SK-N-SH (cell line): Measurements from ENCODE around the gene ZNF827. TPM values are rescaled to one million over a fixed set of nuclear protein-coding genes. Genes with fewer than 3 reads are reported as not detected.

Experiments
- CTCF ChIA-PET: fragments of 300-600, 350-600 bp; formaldehyde crosslinking; extraction: SDS; loops from one replicate; lab custom pipeline; 2021; lab: Yijun Ruan, JAX
- POLR2A ChIA-PET: fragments of 350-600 bp; sonication (Branson Sonifier 250); formaldehyde crosslinking; extraction: SDS; loops from one replicate; lab custom pipeline; 2020; ENCODE audit warnings: antibody characterized with exemption, inconsistent platforms; lab: Yijun Ruan, JAX
- DNase-seq: peaks from one replicate; pipeline ENCODE4 v3.0.0; 2012
- H2AFZ ChIP-seq: fragments of 200-600 bp; sonication (generic); 2 replicates; pipeline ENCODE4 v1.8.1; 2016; ENCODE audit warnings: antibody characterized with exemption, mild to moderate bottlenecking, low read depth
- H3F3A ChIP-seq: fragments of 200-600 bp; sonication (generic); replicated peaks from 2 replicates; pipeline ENCODE3; 2016; ENCODE audit warnings: antibody characterized with exemption, mild to moderate bottlenecking; ENCODE audit not compliant: insufficient read depth
- H3K27ac ChIP-seq, 2 experiments: fragments of 200-500 bp in 1 of 2; fragments of 200-600 bp in 1 of 2; sonication (Bioruptor generic) in 1 of 2; sonication (generic), shearing (Covaris generic) in 1 of 2; 2 replicates each; pipeline versions ENCODE4 v1.5.1 to v1.6.1; 2014 to 2016; ENCODE audit warnings: low read depth in 2 of 2, inconsistent platforms in 1 of 2, low read length in 1 of 2, mild to moderate bottlenecking in 1 of 2, mixed read lengths in 1 of 2
- H3K27me3 ChIP-seq: fragments of 200-600 bp; sonication (generic), shearing (Covaris generic); 2 replicates; pipeline ENCODE4 v1.6.1; 2016; ENCODE audit warnings: mixed run types; ENCODE audit not compliant: insufficient read depth
- H3K36me3 ChIP-seq, 2 experiments: fragments of 200-500 bp in 1 of 2; fragments of 200-600 bp in 1 of 2; sonication (Bioruptor generic) in 1 of 2; sonication (generic) in 1 of 2; replicated peaks in 1 of 2; 2 replicates each; pipeline versions ENCODE3 to v1.5.1; 2014 to 2016; ENCODE audit warnings: low read length in 1 of 2, mild to moderate bottlenecking in 1 of 2; ENCODE audit not compliant: insufficient read depth in 2 of 2, control insufficient read depth in 1 of 2
- H3K4me1 ChIP-seq, 2 experiments: fragments of 200-500 bp in 1 of 2; fragments of 200-600 bp in 1 of 2; sonication (Bioruptor generic) in 1 of 2; sonication (generic), shearing (Covaris generic) in 1 of 2; 2 replicates each; pipeline versions ENCODE4 v1.5.1 to v1.6.1; 2014 to 2016; ENCODE audit warnings: low read depth in 1 of 2, low read length in 1 of 2, mixed run types in 1 of 2; ENCODE audit not compliant: insufficient read depth in 2 of 2, control insufficient read depth in 1 of 2
- H3K4me2 ChIP-seq: fragments of 200-600 bp; sonication (generic), shearing (Covaris generic); 2 replicates; pipeline ENCODE4 v1.6.1; 2017; ENCODE audit warnings: mixed run types
- H3K4me3 ChIP-seq, 2 experiments: fragments of 200-500 bp in 1 of 2; fragments of 200-600 bp in 1 of 2; sonication (Bioruptor generic) in 1 of 2; sonication (generic), shearing (Covaris generic) in 1 of 2; 2 replicates each; pipeline versions ENCODE4 v1.5.1 to v1.8.1; 2014 to 2016; ENCODE audit warnings: low read depth in 2 of 2, inconsistent platforms in 1 of 2, low read length in 1 of 2, mild to moderate bottlenecking in 1 of 2, mixed read lengths in 1 of 2, moderate library complexity in 1 of 2
- H3K79me2 ChIP-seq: fragments of 200-600 bp; sonication (generic); 2 replicates; pipeline ENCODE4 v1.8.1; 2017; ENCODE audit warnings: mild to moderate bottlenecking; ENCODE audit not compliant: insufficient read depth
- H3K9ac ChIP-seq: fragments of 200-600 bp; sonication (generic); 2 replicates; pipeline ENCODE4 v1.6.1; 2017; ENCODE audit warnings: mixed run types
- H3K9me2 ChIP-seq: fragments of 200-600 bp; sonication (generic); 2 replicates; pipeline ENCODE4 v1.6.1; 2017; ENCODE audit warnings: mixed run types
- H3K9me3 ChIP-seq: fragments of 200-600 bp; sonication (generic); 2 replicates; pipeline ENCODE4 v1.6.1; 2017; ENCODE audit warnings: mixed run types, mild to moderate bottlenecking, moderate library complexity
- H4K20me1 ChIP-seq: fragments of 200-600 bp; sonication (generic); 2 replicates; pipeline ENCODE4 v1.6.1; 2017; ENCODE audit warnings: mild to moderate bottlenecking, mixed run types; ENCODE audit not compliant: insufficient read depth
- CHD2 ChIP-seq: fragments of 150-350 bp; IDR thresholded peaks from 2 replicates; pipeline ENCODE4 v1.6.1; 2018; ENCODE audit warnings: low read length; ENCODE audit not compliant: partially characterized antibody
- EP300 ChIP-seq, 2 experiments: IDR thresholded peaks; 2 replicates each; pipeline versions ENCODE4 v1.4.0 to v1.6.1; 2012; ENCODE audit warnings: borderline replicate concordance in 1 of 2, low read depth in 1 of 2, low read length in 1 of 2
- EZH2phosphoT487 ChIP-seq: fragments of 200-600 bp; sonication (generic); IDR thresholded peaks from 2 replicates; pipeline ENCODE4 v1.6.1; 2017; ENCODE audit warnings: low read depth, mixed run types, mild to moderate bottlenecking, antibody characterized with exemption, moderate library complexity, borderline replicate concordance
- FOSL2 ChIP-seq: IDR thresholded peaks from 2 replicates; pipeline ENCODE4 v1.4.0; 2012; ENCODE audit warnings: low read depth, mild to moderate bottlenecking, moderate library complexity, borderline replicate concordance
- FOXJ3 ChIP-seq: sonication (generic); formaldehyde crosslinking; IDR thresholded peaks from 2 replicates; pipeline ENCODE4 v1.5.1; 2020; ENCODE audit warnings: mild to moderate bottlenecking, missing genetic modification reagents
- FOXM1 ChIP-seq: IDR thresholded peaks from 2 replicates; pipeline ENCODE4 v1.4.0; 2012; ENCODE audit warnings: low read depth, mild to moderate bottlenecking
- IRF3 ChIP-seq: fragments of 150-350 bp; IDR thresholded peaks from 2 replicates; pipeline ENCODE4 v1.6.1; 2016; ENCODE audit warnings: mild to moderate bottlenecking, low read depth, low read length
- JUND ChIP-seq: IDR thresholded peaks from 2 replicates; pipeline ENCODE4 v1.4.0; 2012
- MAX ChIP-seq: IDR thresholded peaks from 2 replicates; pipeline ENCODE4 v1.4.0; 2012; ENCODE audit warnings: low read depth
- MEF2A ChIP-seq: IDR thresholded peaks from 2 replicates; pipeline ENCODE4 v1.4.0; 2012; ENCODE audit warnings: low read depth, borderline replicate concordance
- NFIC ChIP-seq: IDR thresholded peaks from 2 replicates; pipeline ENCODE4 v1.4.0; 2012; ENCODE audit warnings: borderline replicate concordance
- NRF1 ChIP-seq: IDR thresholded peaks from 2 replicates; pipeline ENCODE4 v1.6.1; 2012; ENCODE audit warnings: low read depth, mild to moderate bottlenecking, low read length
- RCOR1 ChIP-seq: fragments of 150-350 bp; IDR thresholded peaks from 2 replicates; pipeline ENCODE4 v1.6.1; 2017; ENCODE audit warnings: antibody characterized with exemption, low read length
- RFX5 ChIP-seq: IDR thresholded peaks from 2 replicates; pipeline ENCODE4 v1.6.1; 2012; ENCODE audit warnings: mild to moderate bottlenecking, improper control_type of control experiment, low read length
- SIN3A ChIP-seq: IDR thresholded peaks from 2 replicates; pipeline ENCODE4 v1.6.1; 2012; ENCODE audit warnings: low read depth, mild to moderate bottlenecking, low read length, moderate library complexity, borderline replicate concordance
- SMC3 ChIP-seq: IDR thresholded peaks from 2 replicates; pipeline ENCODE4 v1.6.1; 2012; ENCODE audit warnings: low read depth, low read length, improper control_type of control experiment
- TAF1 ChIP-seq: IDR thresholded peaks from 2 replicates; pipeline ENCODE4 v1.6.1; 2012; ENCODE audit warnings: low read depth, mild to moderate bottlenecking, low read length, moderate library complexity, borderline replicate concordance
- WGBS: methylation state at CpG from one replicate; pipeline ENCODE4 v1.1.6; 2017; ENCODE audit warnings: low lambda C conversion rate; 5-methylcytosine and 5-hydroxymethylcytosine counted together
- polyA plus RNA-seq, 3 experiments: library from polyadenylated mRNA; depleted of rRNA; stranded (reverse); fragments of >200 nt; gene quantifications; 2 replicates each; pipeline ENCODE4 v1.2.3, GENCODE V29; 2012
- TF ChIP-seq, protein P1 (sequence below): IDR thresholded peaks from 2 replicates; pipeline ENCODE4 v1.4.0; 2012; ENCODE audit warnings: low read depth, borderline replicate concordance

ZNF827 gene
- polyA plus RNA-seq, 1 of the 3 experiments (the other 2 are of a cell fraction), result 23.2 TPM

DNA sequence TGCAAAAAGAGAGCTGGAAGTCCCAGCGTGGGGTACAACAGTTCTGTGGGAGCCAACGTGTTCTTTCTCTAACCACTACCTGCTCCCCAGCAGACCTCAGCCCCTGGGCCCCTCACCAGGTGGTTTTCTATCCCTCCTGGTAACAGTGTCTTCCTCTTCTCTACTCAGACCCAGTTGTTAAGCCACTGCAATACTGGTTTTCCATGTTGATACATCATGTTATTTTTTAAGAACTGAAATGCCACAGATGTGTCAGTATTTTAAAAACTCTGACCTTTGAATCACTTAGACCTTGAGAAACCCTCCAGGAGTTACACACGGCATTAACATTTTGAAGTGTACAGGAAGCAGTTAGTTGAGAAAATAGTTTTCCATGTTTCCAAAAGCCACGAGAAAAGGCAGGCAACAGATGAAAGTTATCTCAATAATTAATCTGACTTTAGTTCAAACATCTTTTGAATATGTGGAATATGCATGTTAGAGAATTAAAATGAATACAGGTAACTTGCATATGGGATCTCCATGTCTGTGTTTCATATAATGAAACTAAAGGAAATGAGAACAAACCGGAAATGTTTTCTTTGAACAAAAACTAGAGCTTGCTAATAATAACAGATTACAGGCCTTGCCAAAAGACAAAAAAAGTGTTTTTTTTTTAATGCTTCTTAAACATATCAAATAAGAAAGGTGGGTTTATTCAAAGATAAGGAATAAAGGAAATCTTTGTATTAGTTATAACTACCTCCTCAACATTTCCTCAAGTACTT, 108.8 kb downstream of the ZNF827 start:
- H3K9me2 ChIP-seq, result no peaks in the 10 kb centered on the region
- peaks cover 11 to 32% of the 10 kb centered on the region in 2 experiments for H3K36me3 ChIP-seq
- DNase-seq, result no peak
- H2AFZ ChIP-seq, result no peak overlapping the region
- no peaks in the 10 kb centered on the region for H3K79me2 ChIP-seq
- no peak for TF ChIP-seq TAF1
- no peak for TF ChIP-seq IRF3
- no peak for TF ChIP-seq EP300 (IDR thresholded peaks at IDR 0.05; ENCODE audit: borderline replicate concordance in 1 of 2, low read depth in 1 of 2, low read length in 1 of 2)
- H3K9me3 ChIP-seq, result no peaks in the 10 kb centered on the region
- no peaks in the 10 kb centered on the region for H3F3A ChIP-seq
- no peak overlapping the region for H3K4me2 ChIP-seq
- POLR2A ChIA-PET, result no interaction called here
- H3K4me1 ChIP-seq, result peaks cover 0 to 7% of the 10 kb centered on the region in 2 experiments; a peak in 2 of 4 replicates
- no peaks in the 10 kb centered on the region for H4K20me1 ChIP-seq
- no peak overlapping the region for H3K27ac ChIP-seq
- WGBS, result 83% methylated on average over 5 of the region's 5 CpGs
- no peak overlapping the region for H3K9ac ChIP-seq
- no peaks in the 10 kb centered on the region for H3K27me3 ChIP-seq
- CTCF ChIA-PET, result interaction anchor here (0.7 kb wide), 1 partner anchor 15 kb away, joined by 3 read pairs; no protein-coding TSS in a partner anchor
- H3K4me3 ChIP-seq, result no peak overlapping the region

DNA sequence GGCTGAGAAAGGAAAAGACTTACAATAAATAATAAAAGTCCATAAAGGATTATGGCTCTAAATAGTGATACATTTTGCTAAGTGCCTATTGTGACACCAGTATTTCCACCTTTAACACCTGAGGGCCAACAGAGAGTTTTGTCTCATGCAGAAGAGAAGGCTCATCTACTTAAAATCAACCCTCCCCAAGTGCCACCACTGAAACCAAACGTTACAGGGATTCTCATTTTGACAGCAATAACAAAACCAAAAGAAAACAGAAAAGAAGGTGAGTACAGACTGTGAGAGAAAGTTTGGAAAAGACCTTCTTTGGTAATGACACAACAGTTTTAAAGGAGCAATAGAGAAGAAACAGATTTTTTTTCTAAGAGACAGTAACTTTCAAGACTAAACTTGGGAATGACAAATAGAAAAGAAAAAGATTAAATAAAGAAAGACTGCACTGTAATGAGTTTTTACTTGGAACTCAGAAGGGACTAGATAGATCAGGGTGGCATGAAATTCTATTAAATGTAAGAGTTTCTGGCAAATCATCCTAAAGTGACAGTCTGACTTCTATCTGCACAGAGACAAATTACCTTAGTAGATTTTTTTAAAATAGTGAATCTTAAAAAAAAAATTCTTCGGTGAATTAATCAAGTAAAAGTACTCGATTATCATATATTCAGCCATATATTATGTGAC, 109.7 kb downstream of the ZNF827 start:
- no peaks in the 10 kb centered on the region for H3K27me3 ChIP-seq
- TF ChIP-seq RFX5 (no peak), MEF2A (no peak), JUND (no peak), MAX (no peak), TAF1 (no peak), RCOR1 (no peak), CHD2 (no peak), SMC3 (no peak), SIN3A (no peak), EZH2phosphoT487 (no peak), FOXJ3 (no peak), NRF1 (no peak), NFIC (no peak), IRF3 (no peak), FOXM1 (no peak), FOSL2 (no peak)
- TF ChIP-seq, protein P1, sequence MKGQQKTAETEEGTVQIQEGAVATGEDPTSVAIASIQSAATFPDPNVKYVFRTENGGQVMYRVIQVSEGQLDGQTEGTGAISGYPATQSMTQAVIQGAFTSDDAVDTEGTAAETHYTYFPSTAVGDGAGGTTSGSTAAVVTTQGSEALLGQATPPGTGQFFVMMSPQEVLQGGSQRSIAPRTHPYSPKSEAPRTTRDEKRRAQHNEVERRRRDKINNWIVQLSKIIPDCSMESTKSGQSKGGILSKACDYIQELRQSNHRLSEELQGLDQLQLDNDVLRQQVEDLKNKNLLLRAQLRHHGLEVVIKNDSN, result no peak
- H3K36me3 ChIP-seq, result peaks cover 11 to 38% of the 10 kb centered on the region in 2 experiments
- peaks cover 0 to 12% of the 10 kb centered on the region in 2 experiments; a peak in 2 of 4 replicates for H3K4me1 ChIP-seq
- no peak overlapping the region for H3K9ac ChIP-seq
- H3K27ac ChIP-seq, result no peak overlapping the region
- CTCF ChIA-PET, result interaction anchor here (0.7 kb wide), 1 partner anchor 14 kb away, joined by 3 read pairs; no protein-coding TSS in a partner anchor
- POLR2A ChIA-PET, result no interaction called here
- no peaks in the 10 kb centered on the region for H3K79me2 ChIP-seq
- 90% methylated on average over 3 of the region's 3 CpGs for WGBS
- no peaks in the 10 kb centered on the region for H4K20me1 ChIP-seq
- H3K4me3 ChIP-seq, result no peak overlapping the region
- H3K9me2 ChIP-seq, result no peaks in the 10 kb centered on the region
- no peak overlapping the region for H2AFZ ChIP-seq
- no peaks in the 10 kb centered on the region for H3K9me3 ChIP-seq
- no peak for DNase-seq
- no peaks in the 10 kb centered on the region for H3F3A ChIP-seq
- H3K4me2 ChIP-seq, result no peak overlapping the region
